Activated T-cell treated with anti-CD3 and anti-CD28 coated beads, Interleukin-2, amount 50 U/mL, for 48 hours (primary cell): ENCODE measurements around the gene ZFAND3.

Source experiments
- DNase-seq, 2 experiments: peaks; one replicate each; pipeline ENCODE4 v3.0.0-alpha.2; 2020

The ZFAND3 gene

GRCh38 chr6:37819177-37819801 is at the start of gene ZFAND3:
Gene ZFAND3, plus strand, starts transcription at chr6:37819727. Its CDS starts 219 bp downstream, at chr6:37819946.
- peak; percentile 97 for DNase-seq

DNA sequence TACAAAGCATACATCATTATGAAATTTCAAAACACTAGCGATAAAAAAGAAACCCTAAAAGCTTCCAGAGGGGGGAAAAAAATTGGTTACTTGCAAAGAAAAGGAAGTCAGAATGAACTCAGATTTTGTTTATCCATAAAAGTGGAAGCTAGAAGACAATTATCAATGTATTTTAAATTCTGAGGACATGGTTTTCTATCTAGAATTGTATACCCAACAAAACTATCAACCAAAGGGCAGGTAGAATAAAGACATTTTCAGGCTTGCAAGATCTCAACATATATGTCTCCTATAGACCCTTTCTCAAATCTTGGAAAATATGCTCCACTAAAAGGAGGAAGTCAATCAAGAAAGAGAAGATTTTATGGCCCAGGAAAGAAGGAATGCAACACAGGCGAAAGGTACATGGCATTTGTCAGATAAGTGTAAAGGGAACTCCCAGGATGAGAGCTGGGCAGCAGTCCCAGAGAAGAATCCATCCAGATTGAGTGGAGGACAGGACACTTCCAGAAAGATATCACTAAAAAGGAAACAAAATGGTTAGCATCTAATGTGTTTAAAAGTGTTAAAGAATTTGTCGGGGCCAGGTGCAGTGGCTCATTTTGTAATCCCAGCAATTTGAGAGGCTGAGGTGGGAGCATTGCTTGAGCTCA is 45.4 kb upstream of the ZFAND3 start:
- DNase-seq: no peak

DNA sequence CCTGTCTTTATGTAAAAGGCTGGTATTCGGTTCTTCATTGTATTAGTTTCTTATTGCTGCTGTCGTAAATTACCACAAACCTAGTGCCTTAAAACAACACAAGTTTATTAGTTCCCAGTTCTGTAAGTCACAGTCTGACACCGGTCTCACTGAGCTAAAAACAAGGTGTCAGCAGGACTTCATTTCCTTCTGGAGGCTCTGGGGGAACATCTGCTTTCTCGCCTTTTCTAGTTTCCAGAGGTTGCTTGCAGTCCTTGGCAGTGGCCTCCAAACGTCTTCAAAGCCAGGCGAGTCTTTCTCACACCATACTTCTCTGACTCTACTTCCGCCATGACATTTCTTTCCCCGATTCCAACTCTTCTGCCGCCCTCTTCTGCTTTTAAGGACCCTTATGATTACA is 43.0 kb upstream of the ZFAND3 start:
- DNase-seq: no peak

DNA sequence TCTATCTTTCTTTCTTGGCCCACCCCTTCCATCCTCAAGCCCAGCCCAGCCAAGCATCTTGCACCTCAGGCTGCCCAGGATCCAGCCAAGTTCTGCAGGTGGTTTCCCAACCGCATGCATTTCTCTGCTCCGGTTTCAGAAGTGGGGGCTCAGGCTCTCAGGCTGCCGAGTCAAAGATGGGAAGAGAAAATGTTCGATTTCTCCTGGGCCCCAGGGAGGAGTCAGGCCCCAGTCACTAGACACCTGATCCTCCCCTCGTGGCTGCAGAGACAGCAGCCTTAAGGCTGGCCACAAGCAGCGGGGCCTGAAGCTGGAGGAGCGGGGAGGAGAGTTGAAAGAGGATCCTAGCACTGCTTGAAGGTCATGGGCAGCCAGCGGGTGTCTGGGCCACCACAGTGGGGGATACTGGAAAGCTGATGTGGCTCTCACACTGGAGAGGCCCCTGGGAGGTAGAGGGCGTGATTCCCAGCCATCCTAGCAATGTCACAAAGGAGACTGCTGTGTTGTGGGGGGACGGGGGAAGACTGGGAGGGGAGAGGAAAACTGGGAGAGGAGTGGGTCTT is 42.2 kb upstream of the ZFAND3 start:
- no peak for DNase-seq

GRCh38 chr6:37779111-37779800 is 40.3 kb upstream of the ZFAND3 start:
- DNase-seq: no peak

DNA sequence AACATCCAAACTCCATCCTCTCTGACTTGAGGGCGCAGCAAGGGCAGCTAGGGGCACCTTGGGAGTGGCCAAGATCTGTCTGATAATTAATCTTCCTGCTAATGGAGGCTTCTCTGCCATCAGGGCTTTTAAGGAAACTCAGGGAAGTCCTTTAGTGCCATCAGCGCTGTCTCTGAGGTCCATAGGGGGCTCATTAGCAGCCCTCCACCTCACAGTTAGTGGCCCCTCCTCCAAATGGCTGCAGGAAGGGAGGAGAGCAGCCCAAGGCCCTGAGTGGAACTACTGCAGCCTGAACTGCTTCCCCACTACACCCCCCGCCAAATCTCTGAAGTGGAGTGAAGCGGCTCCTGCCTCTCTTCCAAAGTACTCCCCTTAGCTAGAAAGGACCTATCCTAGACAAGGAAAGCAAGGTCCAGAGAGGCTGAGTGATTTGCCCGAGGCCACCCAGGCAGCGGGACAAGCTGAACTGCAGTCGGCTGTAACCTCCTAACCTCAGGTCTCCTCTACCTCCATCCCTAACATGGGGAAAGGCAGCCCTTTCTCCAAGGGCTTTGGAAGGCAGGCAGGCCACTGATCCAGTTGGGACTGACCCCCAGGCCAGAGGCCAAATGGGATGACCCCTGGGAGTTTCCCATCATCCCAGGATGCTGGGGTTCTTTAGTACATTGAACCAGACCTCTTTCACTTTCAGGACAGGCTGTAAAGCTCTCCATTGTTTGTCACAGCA is 39.5 kb upstream of the ZFAND3 start:
- no peak for DNase-seq

- DNase-seq: no peak
These were observed 37.7 kb upstream of the ZFAND3 start for GRCh38 chr6:37781788-37782187.

- peak; percentile 37 to 51 for DNase-seq
These were observed 36.3 kb upstream of the ZFAND3 start for GRCh38 chr6:37783025-37783855.

- DNase-seq: peak; percentile 49 to 50
These were observed 35.5 kb upstream of the ZFAND3 start for GRCh38 chr6:37783856-37784584.

- no peak for DNase-seq
These were observed 35.0 kb upstream of the ZFAND3 start for GRCh38 chr6:37784585-37784967.

DNA sequence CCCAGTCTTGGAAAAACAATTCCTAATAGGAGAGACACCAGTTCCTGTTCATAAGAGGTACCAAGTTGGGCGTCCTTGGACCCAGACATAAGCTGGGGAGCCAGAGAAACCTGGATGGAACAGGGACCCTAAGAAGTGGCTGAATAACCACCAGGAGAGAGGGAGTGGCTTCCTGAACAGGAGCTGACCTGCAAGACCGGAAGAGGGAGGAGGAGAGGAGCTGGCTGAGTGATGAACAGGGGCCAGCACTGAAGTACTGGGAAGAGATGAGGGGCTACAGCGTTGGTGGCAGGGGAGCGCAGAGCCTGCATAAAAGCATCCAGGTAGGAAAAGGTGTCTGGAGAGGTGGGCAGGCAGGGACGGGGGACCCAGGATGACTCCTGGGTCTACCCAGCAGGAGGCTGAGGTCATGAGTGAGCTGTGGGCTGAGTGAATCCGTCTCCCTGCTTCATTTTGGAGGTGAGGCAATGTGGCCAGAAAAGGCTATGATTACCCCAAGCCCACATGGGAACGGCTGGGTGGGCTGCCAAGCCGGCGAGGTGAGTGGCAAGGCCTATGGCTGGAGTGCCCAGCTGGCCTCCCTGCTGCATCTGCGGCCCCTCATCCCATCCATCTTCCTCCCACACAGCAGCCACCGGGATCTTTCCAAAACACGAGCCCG is 34.4 kb upstream of the ZFAND3 start:
- no peak for DNase-seq

- DNase-seq: no peak
These were observed 33.8 kb upstream of the ZFAND3 start for GRCh38 chr6:37785663-37786270.

DNA sequence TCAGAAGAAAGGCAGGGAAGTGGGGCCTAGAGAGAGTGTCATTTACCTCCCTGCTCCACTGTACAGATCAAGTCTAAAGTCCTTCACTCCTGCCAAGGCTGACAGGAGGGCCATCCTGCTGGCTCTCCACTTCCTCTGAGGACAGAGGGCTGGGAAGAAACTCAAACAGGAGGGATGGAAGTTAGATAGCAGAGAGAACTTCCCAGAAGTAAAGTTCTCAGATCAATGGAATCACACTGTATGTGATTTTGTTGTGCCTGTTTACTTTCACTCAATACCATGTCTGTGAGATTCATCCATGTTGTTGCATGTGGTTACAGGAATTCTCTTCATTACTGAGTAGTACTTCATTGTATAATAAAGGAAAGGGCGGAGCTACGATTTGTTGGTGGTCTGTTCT is 32.3 kb upstream of the ZFAND3 start:
- no peak for DNase-seq

DNA sequence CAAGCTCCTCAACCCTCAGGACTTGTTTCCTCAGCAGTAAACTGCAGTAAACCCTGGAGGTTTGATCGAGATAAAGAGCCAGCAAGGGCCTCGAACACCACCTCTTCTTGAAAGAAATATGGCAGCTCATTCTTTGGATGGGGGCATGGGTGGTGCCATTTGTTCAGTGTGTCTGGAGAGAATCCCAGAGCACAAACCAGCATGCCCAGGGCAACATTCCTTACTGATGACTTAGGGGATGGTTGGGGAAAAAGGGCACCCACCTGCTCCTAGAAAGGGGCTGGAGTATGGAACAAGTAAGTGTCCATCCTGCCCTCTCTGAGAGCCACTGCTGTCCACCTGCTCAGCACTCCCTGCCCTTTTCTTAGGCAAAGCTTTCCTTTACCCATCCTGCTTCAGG is 31.3 kb upstream of the ZFAND3 start:
- DNase-seq: no peak

- DNase-seq: peak; percentile 88 to 92
These were observed 28.2 kb upstream of the ZFAND3 start for GRCh38 chr6:37791156-37791919.

DNA sequence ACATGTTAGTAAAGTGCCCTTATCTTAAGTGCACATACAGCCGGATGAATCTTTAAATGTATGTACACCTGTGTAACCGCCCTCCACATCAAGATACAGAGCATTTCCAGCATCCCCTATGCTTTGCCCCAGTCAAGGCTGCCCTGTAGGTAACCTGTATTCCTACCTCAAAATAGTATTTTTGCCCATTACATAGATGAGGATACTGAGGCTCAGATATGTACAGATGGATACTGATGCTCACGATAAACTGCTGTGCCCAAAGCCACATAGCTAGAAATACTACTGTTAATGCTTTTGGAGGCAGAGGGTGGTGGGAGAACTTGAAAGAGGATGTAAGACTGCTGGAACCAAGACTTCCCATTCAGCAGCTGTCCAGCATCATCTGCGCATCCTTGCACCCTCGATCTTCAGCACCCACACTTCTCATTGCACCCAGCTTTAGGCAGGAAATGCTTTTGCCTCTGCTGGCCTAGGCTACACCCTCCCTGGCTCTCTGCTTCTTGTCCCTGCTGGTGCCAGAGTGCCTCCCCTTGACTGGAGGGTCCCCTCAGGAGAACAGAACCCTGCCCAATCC is 27.0 kb upstream of the ZFAND3 start:
- DNase-seq: no peak

DNA sequence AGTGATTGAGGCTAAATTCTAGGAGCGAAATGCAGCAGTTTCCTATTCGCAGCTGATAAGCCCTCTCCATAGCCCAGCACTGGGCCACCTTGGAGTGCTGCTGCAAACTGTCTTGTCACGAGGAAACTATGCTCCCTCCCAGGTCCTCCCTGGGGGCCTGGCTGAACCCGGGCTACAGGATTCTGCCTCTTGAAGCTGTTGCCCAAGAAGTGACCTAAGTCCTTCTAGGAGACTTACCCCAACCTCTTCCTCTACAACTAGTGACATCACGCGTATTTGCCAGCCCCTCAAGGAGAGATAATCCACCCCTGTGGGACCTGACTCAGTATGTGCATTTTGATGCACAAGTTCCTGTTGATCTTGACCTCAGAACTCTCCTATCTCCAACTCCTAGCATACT is 26.5 kb upstream of the ZFAND3 start:
- no peak for DNase-seq

- no peak for DNase-seq
These were observed 24.7 kb upstream of the ZFAND3 start for GRCh38 chr6:37794825-37795224.
